HL-60 (cell line): ENCODE measurements around the gene NDEL1.

ENCODE experiments used
- DNase-seq, 2 experiments: peaks; one replicate each; pipeline ENCODE4 v3.0.0-alpha.2; 2010 to 2020; ENCODE audit warnings: low read depth in 1 of 2, low spot score in 1 of 2
- H3K27ac ChIP-seq: fragments of 250-450 bp; sonication (Bioruptor Pico); replicated peaks from 2 replicates; pipeline ENCODE4 v1.5.1; 2020; ENCODE audit warnings: mild to moderate bottlenecking, moderate library complexity
- H3K27me3 ChIP-seq: fragments of 250-450 bp; sonication (Bioruptor Pico); 2 replicates; pipeline ENCODE4 v1.5.1; 2021; ENCODE audit warnings: mild to moderate bottlenecking, moderate library complexity; ENCODE audit not compliant: insufficient read depth, poor library complexity, severe bottlenecking
- H3K4me3 ChIP-seq: replicated peaks from 2 replicates; pipeline ENCODE4 v1.5.1; 2011; ENCODE audit warnings: mild to moderate bottlenecking, control low read depth, low read length; ENCODE audit not compliant: insufficient read depth
- GABPA ChIP-seq: IDR thresholded peaks from 2 replicates; pipeline ENCODE4 v1.6.1; 2012; ENCODE audit warnings: low read depth
- POLR2AphosphoS5 ChIP-seq: IDR thresholded peaks from 2 replicates; pipeline ENCODE4 v1.6.1; 2012; ENCODE audit warnings: low read depth
- SPI1 ChIP-seq: IDR thresholded peaks from 2 replicates; pipeline ENCODE4 v1.6.1; 2012; ENCODE audit warnings: low read depth, mild to moderate bottlenecking, borderline replicate concordance
- TF ChIP-seq, protein P1 (sequence below): IDR thresholded peaks from 2 replicates; pipeline ENCODE4 v1.6.1; 2012; ENCODE audit warnings: low read depth; ENCODE audit not compliant: insufficient replicate concordance
- TF ChIP-seq, protein P2 (sequence below): IDR thresholded peaks from one replicate; pipeline ENCODE4 v1.5.1; 2011; ENCODE audit warnings: low read length, control low read depth, inconsistent platforms; ENCODE audit not compliant: insufficient read depth

The NDEL1 gene

DNA sequence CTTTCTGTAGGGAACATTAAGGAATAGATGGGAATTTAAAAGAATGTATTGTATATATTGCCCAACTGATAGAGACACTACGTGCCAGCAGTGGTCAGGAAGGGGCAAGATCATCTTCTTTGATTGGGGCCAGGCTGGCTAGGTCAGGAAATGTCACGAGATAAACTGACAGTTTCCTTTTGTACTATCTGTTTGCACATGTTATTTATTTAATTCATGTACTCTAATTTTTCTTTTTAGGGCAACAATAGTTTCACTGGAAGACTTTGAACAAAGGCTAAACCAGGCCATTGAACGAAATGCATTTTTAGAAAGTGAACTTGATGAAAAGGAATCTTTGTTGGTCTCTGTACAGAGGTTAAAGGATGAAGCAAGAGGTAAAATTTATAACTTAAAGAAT is 12.6 kb downstream of the NDEL1 start:
- TF ChIP-seq GABPA (no peak), SPI1 (no peak), POLR2AphosphoS5 (no peak)
- TF ChIP-seq, protein P1, sequence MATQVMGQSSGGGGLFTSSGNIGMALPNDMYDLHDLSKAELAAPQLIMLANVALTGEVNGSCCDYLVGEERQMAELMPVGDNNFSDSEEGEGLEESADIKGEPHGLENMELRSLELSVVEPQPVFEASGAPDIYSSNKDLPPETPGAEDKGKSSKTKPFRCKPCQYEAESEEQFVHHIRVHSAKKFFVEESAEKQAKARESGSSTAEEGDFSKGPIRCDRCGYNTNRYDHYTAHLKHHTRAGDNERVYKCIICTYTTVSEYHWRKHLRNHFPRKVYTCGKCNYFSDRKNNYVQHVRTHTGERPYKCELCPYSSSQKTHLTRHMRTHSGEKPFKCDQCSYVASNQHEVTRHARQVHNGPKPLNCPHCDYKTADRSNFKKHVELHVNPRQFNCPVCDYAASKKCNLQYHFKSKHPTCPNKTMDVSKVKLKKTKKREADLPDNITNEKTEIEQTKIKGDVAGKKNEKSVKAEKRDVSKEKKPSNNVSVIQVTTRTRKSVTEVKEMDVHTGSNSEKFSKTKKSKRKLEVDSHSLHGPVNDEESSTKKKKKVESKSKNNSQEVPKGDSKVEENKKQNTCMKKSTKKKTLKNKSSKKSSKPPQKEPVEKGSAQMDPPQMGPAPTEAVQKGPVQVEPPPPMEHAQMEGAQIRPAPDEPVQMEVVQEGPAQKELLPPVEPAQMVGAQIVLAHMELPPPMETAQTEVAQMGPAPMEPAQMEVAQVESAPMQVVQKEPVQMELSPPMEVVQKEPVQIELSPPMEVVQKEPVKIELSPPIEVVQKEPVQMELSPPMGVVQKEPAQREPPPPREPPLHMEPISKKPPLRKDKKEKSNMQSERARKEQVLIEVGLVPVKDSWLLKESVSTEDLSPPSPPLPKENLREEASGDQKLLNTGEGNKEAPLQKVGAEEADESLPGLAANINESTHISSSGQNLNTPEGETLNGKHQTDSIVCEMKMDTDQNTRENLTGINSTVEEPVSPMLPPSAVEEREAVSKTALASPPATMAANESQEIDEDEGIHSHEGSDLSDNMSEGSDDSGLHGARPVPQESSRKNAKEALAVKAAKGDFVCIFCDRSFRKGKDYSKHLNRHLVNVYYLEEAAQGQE: no peak
- TF ChIP-seq, protein P2, sequence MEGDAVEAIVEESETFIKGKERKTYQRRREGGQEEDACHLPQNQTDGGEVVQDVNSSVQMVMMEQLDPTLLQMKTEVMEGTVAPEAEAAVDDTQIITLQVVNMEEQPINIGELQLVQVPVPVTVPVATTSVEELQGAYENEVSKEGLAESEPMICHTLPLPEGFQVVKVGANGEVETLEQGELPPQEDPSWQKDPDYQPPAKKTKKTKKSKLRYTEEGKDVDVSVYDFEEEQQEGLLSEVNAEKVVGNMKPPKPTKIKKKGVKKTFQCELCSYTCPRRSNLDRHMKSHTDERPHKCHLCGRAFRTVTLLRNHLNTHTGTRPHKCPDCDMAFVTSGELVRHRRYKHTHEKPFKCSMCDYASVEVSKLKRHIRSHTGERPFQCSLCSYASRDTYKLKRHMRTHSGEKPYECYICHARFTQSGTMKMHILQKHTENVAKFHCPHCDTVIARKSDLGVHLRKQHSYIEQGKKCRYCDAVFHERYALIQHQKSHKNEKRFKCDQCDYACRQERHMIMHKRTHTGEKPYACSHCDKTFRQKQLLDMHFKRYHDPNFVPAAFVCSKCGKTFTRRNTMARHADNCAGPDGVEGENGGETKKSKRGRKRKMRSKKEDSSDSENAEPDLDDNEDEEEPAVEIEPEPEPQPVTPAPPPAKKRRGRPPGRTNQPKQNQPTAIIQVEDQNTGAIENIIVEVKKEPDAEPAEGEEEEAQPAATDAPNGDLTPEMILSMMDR: no peak
- no peak for DNase-seq
- H3K27ac ChIP-seq: no peak overlapping the region
- H3K4me3 ChIP-seq: no peak overlapping the region
- H3K27me3 ChIP-seq: no peaks in the 10 kb centered on the region

DNA sequence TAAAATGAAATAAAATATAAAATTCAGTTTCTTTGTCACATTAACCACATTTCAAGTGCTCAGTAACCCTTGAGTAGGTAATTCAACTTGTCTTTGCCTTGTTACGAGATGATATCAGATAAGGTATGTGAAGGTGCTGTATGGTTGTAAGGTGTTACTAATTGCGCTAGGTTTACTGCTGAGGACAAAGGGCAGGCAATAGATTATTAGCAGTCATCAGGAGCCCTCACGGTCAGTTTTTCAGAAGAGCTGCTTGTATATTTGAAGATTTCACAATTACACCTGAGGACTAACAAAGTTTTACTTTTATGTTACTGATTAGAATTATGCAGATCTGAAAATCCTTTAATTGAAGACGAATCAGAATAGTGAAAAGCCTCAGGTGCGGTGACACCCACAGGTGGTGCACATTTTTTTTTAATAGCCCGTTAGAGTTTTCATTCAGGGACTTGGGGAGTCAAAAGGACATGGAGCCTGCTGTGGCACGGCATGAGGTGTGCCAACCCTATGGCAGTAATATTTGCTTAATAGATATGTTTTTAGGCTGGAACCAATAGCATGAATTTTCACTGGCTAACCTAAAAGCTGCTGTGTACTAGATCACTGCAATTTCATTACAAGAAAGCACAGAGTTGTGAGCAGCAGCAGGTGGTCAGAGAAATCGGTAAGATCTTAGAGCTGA is 16.4 kb downstream of the NDEL1 start:
- Histone ChIP-seq H3K27ac (no peak overlapping the region), H3K27me3 (no peaks in the 10 kb centered on the region), H3K4me3 (no peak overlapping the region)
- no peak for DNase-seq
- no peak for TF ChIP-seq POLR2AphosphoS5
- TF ChIP-seq, protein P1: no peak
- TF ChIP-seq SPI1: no peak
- TF ChIP-seq, protein P2: no peak
- TF ChIP-seq GABPA: no peak

DNA sequence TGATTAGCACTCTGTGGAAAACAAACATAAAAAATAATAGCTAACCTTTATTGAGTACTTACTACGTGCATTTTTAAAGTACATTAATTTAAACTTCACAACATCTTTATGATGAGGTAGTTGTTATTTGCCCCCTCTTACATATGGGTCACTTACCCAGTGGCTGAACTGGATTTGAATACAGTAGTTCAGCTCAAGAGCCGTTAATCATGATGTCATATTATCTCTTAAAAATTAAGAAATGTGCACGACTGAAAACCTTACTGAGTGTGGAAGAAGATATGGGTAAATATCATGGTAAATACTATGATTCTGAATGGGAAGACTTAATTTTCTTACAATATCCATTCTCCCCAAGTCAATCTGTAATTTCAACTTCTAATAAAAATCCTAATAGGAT is 17.6 kb downstream of the NDEL1 start:
- no peak for DNase-seq
- Histone ChIP-seq H3K27ac (no peak overlapping the region), H3K27me3 (no peaks in the 10 kb centered on the region), H3K4me3 (no peak overlapping the region)
- TF ChIP-seq, protein P1: no peak
- TF ChIP-seq SPI1 (no peak), POLR2AphosphoS5 (no peak), GABPA (no peak)
- TF ChIP-seq, protein P2: no peak
